ENCODE measurements around the gene RNASE11.
"Not testable (repeated sequence)": the region's sequence is repeated elsewhere in the genome, so short reads cannot be mapped to it uniquely, and the experiment has no call there.

Gene RNASE11

GRCh38 chr14:20614038-20614840 lies 26.4 kb upstream of the RNASE11 start:
- DNase-seq, result peak in 5 of 51 donors; percentile 43 to 75 (median 45)

GRCh38 chr14:20613094-20614037 lies 25.6 kb upstream of the RNASE11 start:
- peak in 49 of 51 donors; percentile 29 to 98 (median 62) for DNase-seq

- DNase-seq, result peak in 1 of 51 donors; percentile 19
Observed at GRCh38 chr14:20612403-20612802, 24.6 kb upstream of the RNASE11 start.

GRCh38 chr14:20611277-20611676 lies 23.5 kb upstream of the RNASE11 start:
- no peak for DNase-seq

GRCh38 chr14:20610002-20610765 lies 22.4 kb upstream of the RNASE11 start:
- peak in 44 of 51 donors; percentile 9 to 84 (median 54) for DNase-seq

- DNase-seq, result peak in 41 of 51 donors; percentile 11 to 84 (median 49)
Observed at GRCh38 chr14:20609215-20610001, 21.6 kb upstream of the RNASE11 start.

- DNase-seq, result no peak
Observed at GRCh38 chr14:20608383-20609110, 20.7 kb upstream of the RNASE11 start.

GRCh38 chr14:20607617-20608016 lies 19.8 kb upstream of the RNASE11 start:
- DNase-seq, result no peak

GRCh38 chr14:20606902-20607242 lies 19.1 kb upstream of the RNASE11 start:
- no peak for DNase-seq

- peak in 9 of 51 donors; percentile 4 to 28 (median 10) for DNase-seq
Observed at GRCh38 chr14:20606190-20606901, 18.5 kb upstream of the RNASE11 start.

- DNase-seq, result no peak
Observed at GRCh38 chr14:20603813-20604690, 16.3 kb upstream of the RNASE11 start.

- DNase-seq, result no peak
Observed at GRCh38 chr14:20602583-20602982, 14.8 kb upstream of the RNASE11 start.

- no peak for DNase-seq
Observed at GRCh38 chr14:20601522-20601921, 13.7 kb upstream of the RNASE11 start.

- DNase-seq, result no peak
Observed at GRCh38 chr14:20597108-20597507, 9.3 kb upstream of the RNASE11 start.

- DNase-seq, result not testable (repeated sequence)
Observed at GRCh38 chr14:20595726-20596125, 7.9 kb upstream of the RNASE11 start.

- no peak for DNase-seq
Observed at GRCh38 chr14:20592574-20592973, 4.8 kb upstream of the RNASE11 start.

- DNase-seq, result no peak
Observed at GRCh38 chr14:20591235-20591634, 3.4 kb upstream of the RNASE11 start, which contains the start of gene RNASE12. Gene RNASE12, minus strand, starts transcription at chr14:20591376. Its CDS starts 653 bp downstream, at chr14:20590723.

GRCh38 chr14:20583908-20584307 lies 3.9 kb downstream of the RNASE11 start:
- DNase-seq, result no peak
